ENCODE measurements around the gene RUFY1. TPM values are rescaled to one million over a fixed set of nuclear protein-coding genes. Genes with fewer than 3 reads are reported as not detected.

Gene RUFY1
- total RNA-seq, 1 donor from 2014 or later = 56.7 TPM

GRCh38 chr5:179572386-179572785 lies 22.0 kb downstream of the RUFY1 start:
- intact Hi-C loops (cut with DNase I) = no loop called here
- ATAC-seq (no peak), DNase-seq (no peak)
- Histone ChIP-seq H3K36me3 (peaks cover 90% of the 10 kb centered on the region), H3K27ac (no peak overlapping the region), H3K27me3 (no peaks in the 10 kb centered on the region), H3K4me3 (no peak overlapping the region), H3K9me3 (no peaks in the 10 kb centered on the region), H3K4me1 (peaks cover 5% of the 10 kb centered on the region)
- no peak for TF ChIP-seq CTCF (IDR thresholded peaks at IDR 0.05)

GRCh38 chr5:179577286-179577960 lies 27.1 kb downstream of the RUFY1 start:
- no peak for TF ChIP-seq CTCF (IDR thresholded peaks at IDR 0.05)
- no peaks in the 10 kb centered on the region for H3K9me3 ChIP-seq
- peaks cover 76% of the 10 kb centered on the region for H3K36me3 ChIP-seq
- ATAC-seq = no peak
- no peak for DNase-seq
- H3K27ac ChIP-seq = no peak overlapping the region
- no peaks in the 10 kb centered on the region for H3K4me1 ChIP-seq
- intact Hi-C loops (cut with DNase I) = no loop called here
- H3K27me3 ChIP-seq = no peaks in the 10 kb centered on the region
- no peak overlapping the region for H3K4me3 ChIP-seq

- DNase-seq (no peak), ATAC-seq (peak; percentile 63)
- Histone ChIP-seq H3K27ac (no peak overlapping the region), H3K27me3 (no peaks in the 10 kb centered on the region), H3K9me3 (no peaks in the 10 kb centered on the region), H3K4me3 (no peak overlapping the region), H3K36me3 (peaks cover 89% of the 10 kb centered on the region), H3K4me1 (no peaks in the 10 kb centered on the region)
- no peak for TF ChIP-seq CTCF (IDR thresholded peaks at IDR 0.05)
- intact Hi-C loops (cut with DNase I) = loop anchor here (10.0 kb wide), 1 partner anchor 81 kb away; no protein-coding TSS in a partner anchor
Observed at GRCh38 chr5:179585941-179586401, 35.6 kb downstream of the RUFY1 start.

GRCh38 chr5:179588166-179588565 lies 37.8 kb downstream of the RUFY1 start:
- DNase-seq = no peak
- Histone ChIP-seq H3K4me1 (no peaks in the 10 kb centered on the region), H3K36me3 (peaks cover 90% of the 10 kb centered on the region), H3K27me3 (no peaks in the 10 kb centered on the region), H3K4me3 (no peak overlapping the region), H3K27ac (no peak overlapping the region), H3K9me3 (no peaks in the 10 kb centered on the region)
- intact Hi-C loops (cut with DNase I) = loop anchor here (10.0 kb wide), 1 partner anchor 83 kb away; no protein-coding TSS in a partner anchor
- ATAC-seq = no peak
- no peak for TF ChIP-seq CTCF (IDR thresholded peaks at IDR 0.05)

- no peak for DNase-seq
- Histone ChIP-seq H3K27ac (no peak overlapping the region), H3K4me3 (no peak overlapping the region), H3K27me3 (no peaks in the 10 kb centered on the region), H3K9me3 (no peaks in the 10 kb centered on the region), H3K4me1 (no peaks in the 10 kb centered on the region), H3K36me3 (peaks cover 100% of the 10 kb centered on the region)
- no peak for ATAC-seq
- TF ChIP-seq CTCF (IDR thresholded peaks at IDR 0.05) = no peak
- intact Hi-C loops (cut with DNase I) = no loop called here
Observed at GRCh38 chr5:179595916-179596315, 45.6 kb downstream of the RUFY1 start.
